ENCODE data around the gene OR5B21.

Gene OR5B21

DNA sequence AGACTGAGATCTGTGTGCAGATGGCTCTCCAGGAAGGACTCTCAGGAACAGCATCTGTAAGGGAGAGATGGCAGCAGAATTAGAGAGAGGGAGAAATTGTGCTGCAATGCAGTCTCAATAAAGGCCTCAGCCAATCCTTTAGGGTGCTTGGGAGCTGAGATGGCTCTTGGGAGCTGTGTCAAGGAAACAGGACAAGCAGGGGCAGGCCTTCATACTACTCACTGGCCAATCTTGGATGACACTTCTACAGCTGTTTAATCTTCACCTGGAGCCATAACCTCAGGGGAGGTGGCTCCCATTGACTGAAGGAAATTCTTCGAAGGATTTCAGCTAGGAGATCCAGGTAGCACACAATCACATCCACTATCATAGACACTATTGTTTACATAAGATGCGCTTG, 10.0 kb downstream of the OR5B21 start:
- TF ChIP-seq, protein P1, sequence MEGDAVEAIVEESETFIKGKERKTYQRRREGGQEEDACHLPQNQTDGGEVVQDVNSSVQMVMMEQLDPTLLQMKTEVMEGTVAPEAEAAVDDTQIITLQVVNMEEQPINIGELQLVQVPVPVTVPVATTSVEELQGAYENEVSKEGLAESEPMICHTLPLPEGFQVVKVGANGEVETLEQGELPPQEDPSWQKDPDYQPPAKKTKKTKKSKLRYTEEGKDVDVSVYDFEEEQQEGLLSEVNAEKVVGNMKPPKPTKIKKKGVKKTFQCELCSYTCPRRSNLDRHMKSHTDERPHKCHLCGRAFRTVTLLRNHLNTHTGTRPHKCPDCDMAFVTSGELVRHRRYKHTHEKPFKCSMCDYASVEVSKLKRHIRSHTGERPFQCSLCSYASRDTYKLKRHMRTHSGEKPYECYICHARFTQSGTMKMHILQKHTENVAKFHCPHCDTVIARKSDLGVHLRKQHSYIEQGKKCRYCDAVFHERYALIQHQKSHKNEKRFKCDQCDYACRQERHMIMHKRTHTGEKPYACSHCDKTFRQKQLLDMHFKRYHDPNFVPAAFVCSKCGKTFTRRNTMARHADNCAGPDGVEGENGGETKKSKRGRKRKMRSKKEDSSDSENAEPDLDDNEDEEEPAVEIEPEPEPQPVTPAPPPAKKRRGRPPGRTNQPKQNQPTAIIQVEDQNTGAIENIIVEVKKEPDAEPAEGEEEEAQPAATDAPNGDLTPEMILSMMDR (conservative IDR thresholded peaks at IDR 0.05; ENCODE audit: low read depth, low read length): no peak

GRCh38 chr11:58495906-58496305, 12.0 kb downstream of the OR5B21 start:
- no peak overlapping the region for H3K4me3 ChIP-seq (ENCODE audit: low read length)
- TF ChIP-seq, protein P1 (conservative IDR thresholded peaks at IDR 0.05; ENCODE audit: low read depth, low read length): no peak
- no peak for DNase-seq (ENCODE audit: low read depth)

More for the DNA sequence above, 10.0 kb downstream of the OR5B21 start:
- no peak overlapping the region for H3K4me3 ChIP-seq (ENCODE audit: low read length)
- DNase-seq (ENCODE audit: low read depth): no peak

DNA sequence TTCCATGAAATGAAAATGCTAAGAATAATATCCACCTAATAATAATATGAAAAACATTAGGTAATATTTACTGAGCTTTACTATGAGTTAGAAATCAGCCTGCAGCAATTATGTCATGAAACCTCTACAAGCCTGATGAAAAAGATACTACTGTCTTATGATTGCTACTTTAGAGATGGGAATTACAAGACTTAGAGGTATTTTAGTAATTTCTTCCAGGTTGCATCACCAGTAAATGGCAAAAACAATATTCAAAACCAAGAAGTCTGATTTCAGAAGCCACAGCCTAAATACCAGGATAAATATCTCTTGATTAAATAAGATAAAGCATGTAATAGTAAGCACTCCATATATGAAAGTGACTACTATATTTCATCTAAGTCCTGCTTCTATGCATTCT, 13.8 kb downstream of the OR5B21 start:
- no peak overlapping the region for H3K4me3 ChIP-seq (ENCODE audit: low read length)
- no peak for DNase-seq (ENCODE audit: low read depth)
- TF ChIP-seq, protein P1 (conservative IDR thresholded peaks at IDR 0.05; ENCODE audit: low read depth, low read length): no peak

DNA sequence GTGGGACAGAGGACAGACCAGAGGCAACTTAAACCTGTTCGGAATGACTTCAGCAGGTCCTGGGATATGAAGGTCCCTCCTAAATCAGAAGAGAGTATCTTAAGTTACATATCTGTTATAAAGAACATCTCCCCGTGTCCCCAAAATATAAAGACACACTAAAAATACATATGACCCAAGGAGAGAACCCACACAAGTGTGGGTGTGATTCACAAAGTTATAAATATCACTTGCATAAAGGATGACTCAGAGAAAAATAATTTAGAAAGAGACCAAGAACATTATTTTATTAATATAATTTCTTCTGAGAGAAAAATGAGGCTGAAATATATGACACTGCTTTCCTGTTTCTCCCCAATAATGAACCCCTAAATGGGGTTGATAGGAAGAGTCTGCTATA, 14.2 kb downstream of the OR5B21 start:
- DNase-seq (ENCODE audit: low read depth): no peak
- TF ChIP-seq, protein P1 (conservative IDR thresholded peaks at IDR 0.05; ENCODE audit: low read depth, low read length): no peak
- H3K4me3 ChIP-seq (ENCODE audit: low read length): no peak overlapping the region

- TF ChIP-seq, protein P1 (conservative IDR thresholded peaks at IDR 0.05; ENCODE audit: low read depth, low read length): no peak
- H3K4me3 ChIP-seq (ENCODE audit: low read length): no peak overlapping the region
Measured at GRCh38 chr11:58490827-58491226, 17.1 kb downstream of the OR5B21 start.

DNA sequence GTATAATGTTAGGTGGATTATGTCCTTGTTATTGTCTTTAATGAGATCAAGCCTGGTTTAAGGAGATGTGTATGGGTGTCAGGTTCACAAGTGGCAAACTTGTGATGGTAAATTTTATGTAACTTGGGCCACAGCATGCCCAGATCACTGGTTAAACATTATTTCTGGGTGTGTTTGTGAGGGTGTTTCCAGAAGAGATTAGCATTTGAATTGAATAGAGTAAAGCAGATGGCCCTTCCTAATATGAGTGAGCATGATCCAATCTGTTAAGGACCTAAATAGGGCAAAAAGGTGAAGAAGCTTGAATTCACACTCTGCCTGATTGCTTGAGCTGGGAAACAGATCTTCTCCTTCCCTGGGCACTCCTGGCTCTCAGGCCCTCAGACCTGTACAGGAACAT, 20.7 kb downstream of the OR5B21 start:
- no peak overlapping the region for H3K4me3 ChIP-seq (ENCODE audit: low read length)
- no peak for DNase-seq (ENCODE audit: low read depth)
- TF ChIP-seq, protein P1 (conservative IDR thresholded peaks at IDR 0.05; ENCODE audit: low read depth, low read length): no peak

More at GRCh38 chr11:58490827-58491226, 17.1 kb downstream of the OR5B21 start:
- no peak for DNase-seq (ENCODE audit: low read depth)

- DNase-seq (ENCODE audit: low read depth): no peak
- TF ChIP-seq, protein P1 (conservative IDR thresholded peaks at IDR 0.05; ENCODE audit: low read depth, low read length): no peak
- no peak overlapping the region for H3K4me3 ChIP-seq (ENCODE audit: low read length)
Measured at GRCh38 chr11:58485961-58486360, 21.9 kb downstream of the OR5B21 start.
